ENCODE data around the gene ATP6V0A4.
"Not testable (repeated sequence)": the region's sequence is repeated elsewhere in the genome, so short reads cannot be mapped to it uniquely, and the experiment has no call there.

Gene ATP6V0A4

GRCh38 chr7:138802706-138803105, 4.7 kb upstream of the ATP6V0A4 start:
- no peak for DNase-seq (ENCODE audit: low spot score)

GRCh38 chr7:138801256-138801655, 3.3 kb upstream of the ATP6V0A4 start:
- no peak for DNase-seq (ENCODE audit: low spot score)

GRCh38 chr7:138799336-138800000, 1.5 kb upstream of the ATP6V0A4 start:
- DNase-seq (ENCODE audit: low spot score), result no peak

- DNase-seq (ENCODE audit: low spot score), result no peak
These were observed 840 bp upstream of the ATP6V0A4 start for GRCh38 chr7:138798836-138799235.

DNA sequence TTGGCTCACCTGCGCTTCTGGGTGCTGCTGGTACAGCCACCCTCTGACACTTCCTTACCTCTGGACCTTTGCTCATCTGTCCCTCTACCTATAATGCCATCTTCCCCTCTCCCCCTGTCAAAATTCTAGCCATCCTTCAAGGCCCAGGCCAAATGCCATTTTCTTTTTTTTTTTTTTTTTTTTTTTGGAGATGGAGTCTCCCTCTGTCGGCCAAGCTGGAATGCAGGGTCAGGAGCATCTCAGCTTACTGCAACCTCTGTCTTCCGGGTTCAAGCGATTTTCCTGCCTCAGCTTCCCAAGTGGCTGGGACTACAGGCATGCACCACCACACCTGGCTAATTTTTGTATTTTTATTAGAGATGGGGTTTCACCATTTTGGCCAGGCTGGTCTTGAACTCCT, 950 bp downstream of the ATP6V0A4 start:
- not testable (repeated sequence) for DNase-seq (ENCODE audit: low spot score)

- DNase-seq (ENCODE audit: low spot score), result no peak
These were observed 1.9 kb downstream of the ATP6V0A4 start for GRCh38 chr7:138796038-138796615.

DNA sequence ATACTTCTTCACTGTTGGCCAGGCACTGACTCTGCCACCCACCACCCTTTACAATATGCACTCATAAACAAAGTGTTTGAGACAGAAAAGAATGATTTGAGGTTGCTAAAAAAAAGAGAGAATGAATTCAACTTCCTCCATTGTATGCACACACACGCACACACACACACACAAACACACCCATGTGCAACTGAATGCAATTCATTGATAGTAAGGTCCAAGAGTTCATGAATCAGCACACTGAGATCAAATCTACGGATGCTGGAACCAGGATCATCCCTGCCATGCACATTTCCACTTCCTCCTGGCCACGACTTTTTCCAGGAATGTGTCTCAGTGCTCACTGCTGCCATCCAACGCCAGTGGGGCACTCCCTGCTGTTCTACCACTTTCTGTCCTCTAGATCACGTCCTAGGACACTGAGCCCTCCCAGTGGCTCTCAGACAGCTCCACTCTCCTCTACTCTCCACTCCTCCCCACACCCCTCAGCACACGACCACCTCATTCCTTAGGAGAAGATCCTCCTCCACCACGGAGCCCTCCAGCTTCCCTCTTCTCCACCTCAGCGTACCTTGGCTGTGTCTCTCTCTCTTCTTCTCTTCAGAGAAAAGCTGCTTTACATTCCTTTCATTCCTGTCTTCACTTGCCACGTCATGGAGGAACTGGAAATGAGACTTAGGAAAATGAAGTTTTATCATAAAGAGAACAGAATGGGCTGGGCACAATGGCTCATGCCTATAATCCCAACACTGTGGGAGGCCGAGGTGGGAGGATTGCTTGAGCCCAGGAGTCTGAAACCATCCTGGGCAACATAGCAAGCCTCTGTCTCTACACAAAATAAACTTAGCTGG, 12.2 kb downstream of the ATP6V0A4 start:
- DNase-seq (ENCODE audit: low spot score), result no peak

DNA sequence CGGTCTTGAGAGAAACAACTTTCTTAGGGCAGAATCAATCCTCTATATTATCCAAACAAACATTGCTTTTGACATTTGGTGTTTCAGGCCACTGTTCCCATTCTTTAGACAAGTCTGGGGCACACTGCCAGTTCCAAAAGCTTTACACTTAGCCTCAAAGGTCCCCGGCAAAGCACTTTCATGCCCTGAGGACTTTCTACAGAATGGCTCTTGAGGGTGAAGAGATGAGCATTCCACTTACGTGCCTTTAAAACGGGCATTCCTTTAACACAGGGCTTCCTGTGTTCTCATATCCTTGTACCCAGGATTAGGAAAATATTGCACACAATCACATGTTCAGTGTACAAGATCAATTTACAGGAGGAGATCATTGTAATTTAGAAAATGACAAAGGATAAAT, 13.3 kb downstream of the ATP6V0A4 start:
- DNase-seq (ENCODE audit: low spot score), result no peak

DNA sequence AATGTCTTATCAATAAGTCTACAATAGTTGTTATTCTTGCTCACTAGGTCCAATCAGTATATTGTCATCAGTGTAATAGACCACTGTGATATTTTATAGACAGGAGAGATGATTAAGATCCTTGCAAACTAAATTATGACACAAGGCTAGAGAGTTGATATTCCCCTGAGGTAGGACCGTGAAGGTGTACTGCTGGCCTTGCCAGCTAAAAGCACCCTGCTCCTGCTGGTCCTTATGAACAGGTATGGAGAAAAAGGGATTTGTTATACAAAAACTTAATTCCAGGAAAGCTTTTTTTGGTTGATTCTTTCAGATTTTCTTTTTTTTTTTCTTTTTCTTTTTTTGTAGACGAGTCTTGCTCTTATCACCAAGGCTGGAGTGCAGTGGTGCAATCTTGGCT, 17.0 kb downstream of the ATP6V0A4 start:
- no peak for DNase-seq (ENCODE audit: low spot score)

GRCh38 chr7:138776166-138776833, 21.7 kb downstream of the ATP6V0A4 start:
- no peak for DNase-seq (ENCODE audit: low spot score)

DNA sequence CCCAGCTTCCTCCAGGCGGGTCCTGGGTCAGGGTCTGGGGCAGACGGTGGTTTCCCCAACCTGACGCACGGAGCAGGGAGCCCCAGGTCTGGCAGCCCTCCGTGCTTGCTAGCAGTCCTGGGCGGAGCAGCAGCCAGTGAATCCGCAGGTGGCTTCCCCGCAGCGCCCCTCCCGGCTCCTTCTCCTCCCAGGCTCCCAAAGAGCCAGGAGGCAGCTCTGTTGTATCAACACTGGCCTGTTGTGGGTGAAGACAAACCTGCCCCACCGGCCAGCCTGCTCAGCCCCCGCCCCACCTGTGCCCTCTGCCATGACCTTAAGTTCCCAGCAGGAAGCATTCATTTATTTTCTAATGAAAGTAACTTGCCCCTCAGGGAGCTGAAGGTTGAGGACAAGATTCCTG, 24.2 kb downstream of the ATP6V0A4 start:
- no peak for DNase-seq (ENCODE audit: low spot score)

- DNase-seq (ENCODE audit: low spot score), result no peak
These were observed 24.8 kb downstream of the ATP6V0A4 start for GRCh38 chr7:138773176-138773575.

DNA sequence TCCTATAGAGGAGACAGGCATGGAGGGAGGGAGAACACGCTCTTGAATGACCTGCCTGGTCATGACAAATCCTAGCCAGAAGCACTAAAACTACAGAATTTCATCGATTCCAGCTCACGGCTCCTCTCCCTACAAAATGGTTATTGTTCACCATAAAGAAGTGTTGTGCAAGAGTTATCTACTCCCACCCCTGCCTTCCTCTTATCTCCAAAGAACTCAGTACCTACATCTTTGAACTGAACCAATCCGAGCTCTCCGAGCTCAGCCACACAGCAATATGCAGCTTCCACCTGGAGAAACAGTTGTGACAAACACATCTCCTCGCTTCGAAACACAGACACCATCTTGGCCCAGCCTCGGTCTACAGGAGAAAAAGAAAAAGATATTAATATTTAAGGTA, 27.1 kb downstream of the ATP6V0A4 start:
- no peak for DNase-seq (ENCODE audit: low spot score)

DNA sequence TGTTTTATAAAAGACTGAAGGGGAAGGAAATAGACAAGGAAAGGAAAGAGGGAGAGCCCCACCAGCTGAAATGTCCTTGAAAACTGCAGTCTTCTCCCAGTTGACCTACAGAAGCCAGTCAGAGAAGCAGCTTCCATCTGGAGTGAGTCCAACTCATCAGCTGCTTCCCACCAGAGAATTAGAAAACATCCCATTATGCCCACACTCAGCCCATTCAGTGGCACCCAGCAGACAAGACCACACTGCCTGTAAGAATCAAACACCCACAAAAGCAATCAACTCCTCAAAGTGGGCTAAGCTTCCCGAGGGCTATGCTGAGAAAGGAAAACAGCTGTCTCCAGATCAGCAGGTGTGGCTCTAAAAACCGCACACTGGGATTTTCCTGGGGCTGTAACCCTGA, 29.8 kb downstream of the ATP6V0A4 start:
- DNase-seq (ENCODE audit: low spot score), result no peak

DNA sequence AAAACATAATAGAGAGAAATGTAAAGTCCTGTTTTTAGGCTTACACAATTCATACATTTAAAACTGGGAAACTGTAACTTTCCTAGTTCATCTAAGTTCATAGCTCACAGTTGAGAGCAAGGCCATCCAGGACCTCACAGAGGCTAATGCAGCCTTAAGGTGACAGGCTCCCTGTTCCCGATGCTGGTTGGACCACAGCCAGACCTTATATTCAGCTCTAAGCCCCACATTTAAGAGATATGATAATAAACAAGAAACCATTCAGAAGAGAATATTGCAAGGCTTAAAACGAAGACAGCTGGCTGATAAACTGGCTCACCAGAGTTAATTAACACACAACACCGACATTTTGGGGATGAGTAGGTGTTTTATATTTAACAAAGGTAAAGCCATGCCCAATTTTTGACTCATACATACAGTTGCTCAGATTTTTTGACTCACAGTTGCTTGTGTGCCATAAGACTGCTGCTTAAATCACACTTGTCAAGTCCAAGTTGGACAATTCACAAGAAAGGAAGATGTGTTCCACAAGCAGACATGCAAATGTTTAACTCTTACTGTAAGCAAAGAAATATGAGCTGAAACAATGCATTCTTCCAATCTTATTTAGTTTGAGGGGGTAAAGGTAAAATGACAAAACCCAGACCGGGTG, 41.3 kb downstream of the ATP6V0A4 start:
- DNase-seq (ENCODE audit: low spot score), result no peak

- DNase-seq (ENCODE audit: low spot score), result no peak
These were observed 42.0 kb downstream of the ATP6V0A4 start for GRCh38 chr7:138755842-138756590.

- no peak for DNase-seq (ENCODE audit: low spot score)
These were observed 42.7 kb downstream of the ATP6V0A4 start for GRCh38 chr7:138755331-138755747.

GRCh38 chr7:138753610-138754009, 44.4 kb downstream of the ATP6V0A4 start:
- no peak for DNase-seq (ENCODE audit: low spot score)

DNA sequence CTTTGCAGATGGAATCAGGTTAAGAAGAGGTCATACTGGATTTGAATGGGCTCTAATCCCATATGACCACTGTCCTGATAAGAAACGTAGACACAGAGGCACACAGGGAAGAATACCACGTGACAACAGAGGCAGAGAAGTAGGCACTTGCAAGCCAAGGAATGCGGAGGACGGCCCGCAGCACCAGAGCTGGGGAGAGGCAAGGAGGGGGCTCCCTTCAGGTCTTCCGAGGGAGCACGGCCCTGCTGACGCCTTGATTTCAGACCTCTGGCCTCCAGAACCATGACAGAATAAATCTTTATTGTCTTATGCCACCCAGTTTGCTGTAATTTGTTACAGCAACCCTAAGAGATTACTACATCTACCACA, 44.9 kb downstream of the ATP6V0A4 start:
- no peak for DNase-seq (ENCODE audit: low spot score)

- no peak for DNase-seq (ENCODE audit: low spot score)
These were observed 45.4 kb downstream of the ATP6V0A4 start for GRCh38 chr7:138752518-138753149.

DNA sequence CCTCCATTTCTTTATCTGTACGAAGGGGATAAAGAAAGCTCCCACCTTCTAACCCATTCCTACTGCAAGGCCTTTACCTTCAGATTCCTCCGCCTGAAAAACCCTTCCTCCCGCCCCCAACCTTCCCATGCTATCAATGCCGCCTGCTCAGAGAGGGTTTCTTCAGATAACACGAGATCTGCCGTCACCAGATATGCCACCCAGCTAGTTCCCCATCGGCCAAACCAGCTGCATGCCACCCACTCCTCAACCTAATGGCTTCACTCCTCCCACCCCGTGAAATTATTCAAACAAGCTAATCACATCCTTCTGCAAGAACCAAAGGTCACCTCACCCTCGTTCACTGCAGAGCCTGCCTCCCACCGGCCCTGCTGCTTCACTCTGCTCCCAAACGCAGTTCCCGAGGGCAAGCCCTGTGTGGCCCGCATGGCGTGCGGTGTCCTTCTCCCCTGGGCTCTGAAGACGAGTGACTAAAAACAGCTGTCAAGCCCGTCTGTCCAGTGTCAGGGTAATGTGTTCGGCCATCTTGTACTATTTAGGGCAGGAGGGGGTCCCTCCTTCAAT, 47.0 kb downstream of the ATP6V0A4 start:
- DNase-seq (ENCODE audit: low spot score), result no peak

Measured in hepatic stellate cell (primary cell).